AG04449 (cell line): ENCODE data around the gene XYLT1.

Experiments
- CTCF ChIA-PET: fragments of 350-600 bp; formaldehyde crosslinking; extraction: SDS; loops from one replicate; lab custom pipeline; 2021; ENCODE audit warnings: antibody characterized with exemption; lab: Yijun Ruan, JAX
- POLR2A ChIA-PET: fragments of 400-600, 350-600 bp; formaldehyde crosslinking; extraction: SDS; loops from one replicate; lab custom pipeline; 2020; ENCODE audit warnings: antibody characterized with exemption, inconsistent platforms; lab: Yijun Ruan, JAX
- DNase-seq: peaks from one replicate; pipeline ENCODE4 v3.0.0-alpha.2; 2010; ENCODE audit warnings: low read depth, low spot score
- H3K4me3 ChIP-seq: 2 replicates; pipeline ENCODE4 v1.5.1; 2011; ENCODE audit warnings: low read depth, mild to moderate bottlenecking, control low read depth, low read length
- TF ChIP-seq, protein P1 (sequence below): IDR thresholded peaks from one replicate; pipeline ENCODE4 v1.5.1; 2011; ENCODE audit warnings: mild to moderate bottlenecking, moderate library complexity, low read length, control low read depth, inconsistent platforms; ENCODE audit not compliant: insufficient read depth; ENCODE audit errors: missing control alignments

XYLT1 gene

DNA sequence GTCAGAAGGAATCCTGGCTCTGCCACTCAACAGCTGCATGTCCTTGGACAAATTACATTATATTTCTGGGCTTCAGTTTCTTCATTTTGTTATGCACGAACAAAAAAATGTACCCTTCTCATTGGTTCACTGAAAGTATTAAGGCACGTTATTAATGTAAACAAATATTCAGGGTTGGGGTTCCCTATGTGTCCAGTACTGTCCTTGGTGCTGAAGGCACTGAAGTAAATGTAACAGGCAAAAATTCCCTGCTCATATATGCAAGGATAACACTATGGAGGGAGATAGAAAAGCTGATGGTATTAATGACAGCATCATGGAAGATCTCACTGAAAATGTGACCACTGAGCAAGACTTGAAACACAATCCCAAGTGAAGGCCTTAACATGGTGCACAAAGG is 386.6 kb downstream of the XYLT1 start:
- ChIA-PET CTCF (no interaction called here), POLR2A (no interaction called here)
- no peak overlapping the region for H3K4me3 ChIP-seq
- TF ChIP-seq, protein P1, sequence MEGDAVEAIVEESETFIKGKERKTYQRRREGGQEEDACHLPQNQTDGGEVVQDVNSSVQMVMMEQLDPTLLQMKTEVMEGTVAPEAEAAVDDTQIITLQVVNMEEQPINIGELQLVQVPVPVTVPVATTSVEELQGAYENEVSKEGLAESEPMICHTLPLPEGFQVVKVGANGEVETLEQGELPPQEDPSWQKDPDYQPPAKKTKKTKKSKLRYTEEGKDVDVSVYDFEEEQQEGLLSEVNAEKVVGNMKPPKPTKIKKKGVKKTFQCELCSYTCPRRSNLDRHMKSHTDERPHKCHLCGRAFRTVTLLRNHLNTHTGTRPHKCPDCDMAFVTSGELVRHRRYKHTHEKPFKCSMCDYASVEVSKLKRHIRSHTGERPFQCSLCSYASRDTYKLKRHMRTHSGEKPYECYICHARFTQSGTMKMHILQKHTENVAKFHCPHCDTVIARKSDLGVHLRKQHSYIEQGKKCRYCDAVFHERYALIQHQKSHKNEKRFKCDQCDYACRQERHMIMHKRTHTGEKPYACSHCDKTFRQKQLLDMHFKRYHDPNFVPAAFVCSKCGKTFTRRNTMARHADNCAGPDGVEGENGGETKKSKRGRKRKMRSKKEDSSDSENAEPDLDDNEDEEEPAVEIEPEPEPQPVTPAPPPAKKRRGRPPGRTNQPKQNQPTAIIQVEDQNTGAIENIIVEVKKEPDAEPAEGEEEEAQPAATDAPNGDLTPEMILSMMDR = no peak
- DNase-seq = no peak

DNA sequence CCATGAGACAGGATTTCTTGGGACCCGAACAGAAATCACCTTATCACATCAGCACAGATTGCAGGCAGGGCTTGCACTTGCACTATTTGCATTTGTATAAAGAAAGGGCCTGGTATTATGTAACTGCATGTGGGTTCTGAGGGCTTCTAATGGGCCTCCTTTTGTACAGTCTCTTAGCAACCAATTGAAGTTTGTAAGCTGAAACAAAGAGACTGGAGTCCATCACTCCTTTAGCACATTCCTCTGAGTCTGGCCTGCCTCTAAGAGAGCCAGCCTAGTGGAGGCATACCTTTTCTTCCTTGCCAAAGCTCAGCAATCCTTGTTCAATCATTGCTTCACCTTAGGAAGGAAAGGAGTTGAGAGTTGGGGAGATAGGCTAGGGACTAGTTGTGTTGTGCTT is 387.1 kb downstream of the XYLT1 start:
- DNase-seq = no peak
- H3K4me3 ChIP-seq = no peak overlapping the region
- ChIA-PET POLR2A (no interaction called here), CTCF (no interaction called here)
- TF ChIP-seq, protein P1 = no peak

DNA sequence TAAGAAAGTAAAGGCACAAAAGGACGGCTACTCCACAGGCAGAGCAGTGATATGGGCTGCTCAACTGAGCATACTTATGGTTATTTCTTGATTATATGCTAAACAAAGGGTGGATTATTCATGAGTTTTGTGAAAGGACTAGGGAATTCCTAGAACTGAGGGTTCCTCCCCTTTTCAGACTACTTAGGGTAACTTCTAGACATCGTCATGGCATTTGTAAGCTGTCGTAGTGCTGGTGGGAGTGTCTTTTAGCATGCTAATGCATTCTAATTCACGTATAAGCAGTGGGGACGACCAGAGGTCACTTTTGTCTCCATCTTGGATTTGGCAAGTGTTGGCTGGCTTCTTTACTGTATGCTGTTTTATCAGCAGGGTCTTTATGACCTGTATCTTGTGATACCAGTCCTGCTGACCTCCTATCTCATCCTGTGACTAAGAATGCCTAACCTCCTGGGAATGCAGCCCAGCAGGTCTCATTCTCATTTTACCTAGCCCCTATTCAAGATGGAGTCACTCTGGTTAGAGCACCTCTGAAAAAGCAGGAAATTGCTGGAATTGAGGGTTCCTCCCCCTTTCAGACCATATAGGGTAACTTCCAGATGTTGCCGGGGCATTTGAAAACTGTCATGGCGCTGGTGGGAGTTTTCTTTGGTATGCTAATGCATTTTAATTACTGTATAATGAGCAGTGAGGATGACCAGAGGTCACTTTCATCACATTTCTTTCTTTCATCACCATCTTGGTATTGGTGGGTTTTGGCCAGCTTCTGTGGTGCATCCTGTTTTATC is 388.5 kb downstream of the XYLT1 start:
- ChIA-PET CTCF (no interaction called here), POLR2A (no interaction called here)
- TF ChIP-seq, protein P1 = no peak
- no peak overlapping the region for H3K4me3 ChIP-seq
- no peak for DNase-seq

DNA sequence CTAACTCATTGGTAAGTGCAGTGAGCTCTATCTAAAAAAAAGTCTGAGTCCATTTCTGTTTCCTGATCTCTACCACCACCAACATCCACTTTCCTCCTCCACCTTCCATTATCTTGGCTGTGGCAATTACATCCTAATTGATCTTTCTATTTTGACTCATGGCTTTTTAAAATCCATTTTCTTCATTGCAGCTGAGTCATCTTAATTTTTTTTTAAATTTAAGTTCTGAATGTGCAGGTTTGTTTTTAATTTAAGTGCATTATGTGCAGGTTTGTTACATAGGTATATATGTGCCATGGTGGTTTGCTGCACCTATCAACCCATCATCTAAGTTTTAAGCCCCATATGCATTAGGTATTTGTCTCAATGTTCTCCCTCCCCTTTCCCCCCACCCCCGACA is 390.7 kb downstream of the XYLT1 start:
- ChIA-PET CTCF (no interaction called here), POLR2A (no interaction called here)
- TF ChIP-seq, protein P1 = no peak
- H3K4me3 ChIP-seq = no peak overlapping the region
- no peak for DNase-seq

DNA sequence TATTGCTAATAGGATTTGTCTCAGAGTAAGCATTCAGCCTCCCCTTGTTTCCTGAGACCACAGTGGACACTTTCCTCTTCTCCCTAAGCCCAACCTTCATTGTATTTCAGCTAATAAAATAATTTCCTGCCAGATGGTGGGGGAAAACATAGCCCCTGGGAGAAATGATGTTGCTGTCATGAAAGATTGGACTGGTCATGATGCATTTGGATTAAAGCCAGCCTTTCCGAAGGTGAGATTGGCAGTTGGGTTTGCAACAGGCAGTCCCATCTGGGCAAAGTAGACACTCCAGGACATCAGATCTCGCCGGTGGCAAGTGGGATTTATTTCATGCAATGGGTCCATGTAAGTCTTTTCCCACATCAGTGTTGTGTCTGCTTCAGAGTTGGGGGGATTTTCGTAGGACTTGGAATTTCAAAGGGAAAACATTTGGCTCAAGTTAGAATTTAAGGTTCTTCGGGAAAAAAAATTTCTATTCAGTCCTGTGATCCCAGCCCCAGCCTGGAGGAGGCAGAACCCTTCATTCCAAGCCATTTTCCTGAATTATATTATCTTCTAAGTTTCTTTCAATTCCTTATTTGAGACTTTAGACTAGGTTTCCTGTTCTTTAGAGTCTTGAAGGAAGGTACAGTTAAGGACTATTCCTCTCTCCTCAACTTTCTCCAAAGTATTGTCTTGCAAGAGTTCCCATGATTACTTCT is 391.7 kb downstream of the XYLT1 start:
- ChIA-PET POLR2A (no interaction called here), CTCF (no interaction called here)
- TF ChIP-seq, protein P1 = no peak
- H3K4me3 ChIP-seq = no peak overlapping the region
- DNase-seq = no peak

DNA sequence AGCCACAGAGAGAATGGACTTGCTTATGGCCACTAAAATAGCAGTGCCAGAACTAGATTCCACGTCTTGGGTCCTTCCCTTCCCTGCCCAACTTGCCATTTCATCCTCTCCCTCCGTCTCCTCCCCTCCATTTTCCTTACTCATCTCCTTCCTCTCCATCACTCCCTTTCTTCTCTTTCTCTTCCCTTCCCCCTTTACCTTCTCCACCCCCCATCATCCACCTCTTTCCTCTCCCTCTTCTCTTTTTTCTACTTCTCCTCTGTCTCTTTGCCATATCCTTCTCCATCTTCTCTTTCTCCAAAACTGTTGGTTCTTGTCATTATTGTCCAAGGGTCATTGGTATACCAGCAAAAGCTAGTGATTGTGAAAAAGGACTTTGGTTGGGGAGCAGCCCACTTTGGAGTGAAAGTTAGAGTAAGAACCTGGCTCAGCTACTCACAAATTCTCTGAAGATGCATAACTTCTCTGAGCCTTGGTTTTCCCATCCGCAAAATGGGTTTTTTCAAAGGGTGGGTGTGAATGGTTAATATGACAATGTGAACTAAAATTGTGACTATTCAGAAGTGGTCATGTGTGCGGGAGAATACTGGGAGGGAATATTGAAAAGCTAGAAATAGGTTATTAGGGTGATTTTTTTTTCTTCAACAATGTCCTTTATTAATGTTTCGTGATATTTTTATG is 393.8 kb downstream of the XYLT1 start:
- ChIA-PET CTCF (no interaction called here), POLR2A (no interaction called here)
- TF ChIP-seq, protein P1 = no peak
- DNase-seq = no peak
- no peak overlapping the region for H3K4me3 ChIP-seq
